SJSA1 (cell line): Measurements from ENCODE around the gene HOXA9. TPM values are rescaled to one million over a fixed set of nuclear protein-coding genes. Genes with fewer than 3 reads are reported as not detected.
A peak's percentile ranks its signal among the peaks of the same experiment; 100 is the strongest.

Experiments
- DNase-seq, 2 experiments: peaks; one replicate each; pipeline ENCODE4 v3.0.0-alpha.2; 2015 to 2020; ENCODE audit warnings: low spot score in 2 of 2, low read depth in 1 of 2
- H3K27ac ChIP-seq: fragments of 250-450 bp; sonication (Bioruptor Pico); 2 replicates; pipeline ENCODE4 v1.5.1; 2020; ENCODE audit warnings: mild to moderate bottlenecking, moderate library complexity
- H3K27me3 ChIP-seq: fragments of 250-450 bp; sonication (Bioruptor Pico); replicated peaks from 2 replicates; pipeline ENCODE4 v1.5.1; 2020; ENCODE audit warnings: mild to moderate bottlenecking, moderate library complexity
- H3K36me3 ChIP-seq: fragments of 250-450 bp; sonication (Bioruptor Pico); 2 replicates; pipeline ENCODE4 v1.5.1; 2020; ENCODE audit warnings: mild to moderate bottlenecking
- H3K4me1 ChIP-seq: fragments of 250-450 bp; sonication (Bioruptor Pico); replicated peaks from 2 replicates; pipeline ENCODE4 v1.6.1; 2021; ENCODE audit warnings: mild to moderate bottlenecking
- H3K4me3 ChIP-seq: fragments of 250-450 bp; sonication (Bioruptor Pico); 2 replicates; pipeline ENCODE4 v1.5.1; 2020; ENCODE audit warnings: mild to moderate bottlenecking
- H3K9me3 ChIP-seq: fragments of 250-450 bp; sonication (Bioruptor Pico); replicated peaks from 2 replicates; pipeline ENCODE4 v1.5.1; 2020; ENCODE audit warnings: mild to moderate bottlenecking
- total RNA-seq: library from RNA; depleted of rRNA; stranded (reverse); fragments of >200 nt; shearing (Covaris generic); gene quantifications from 2 replicates; pipeline ENCODE4 v1.2.3, GENCODE V29; 2014

Gene HOXA9
- total RNA-seq, 1 experiment from 2014 or later, result 16.3 TPM

DNA sequence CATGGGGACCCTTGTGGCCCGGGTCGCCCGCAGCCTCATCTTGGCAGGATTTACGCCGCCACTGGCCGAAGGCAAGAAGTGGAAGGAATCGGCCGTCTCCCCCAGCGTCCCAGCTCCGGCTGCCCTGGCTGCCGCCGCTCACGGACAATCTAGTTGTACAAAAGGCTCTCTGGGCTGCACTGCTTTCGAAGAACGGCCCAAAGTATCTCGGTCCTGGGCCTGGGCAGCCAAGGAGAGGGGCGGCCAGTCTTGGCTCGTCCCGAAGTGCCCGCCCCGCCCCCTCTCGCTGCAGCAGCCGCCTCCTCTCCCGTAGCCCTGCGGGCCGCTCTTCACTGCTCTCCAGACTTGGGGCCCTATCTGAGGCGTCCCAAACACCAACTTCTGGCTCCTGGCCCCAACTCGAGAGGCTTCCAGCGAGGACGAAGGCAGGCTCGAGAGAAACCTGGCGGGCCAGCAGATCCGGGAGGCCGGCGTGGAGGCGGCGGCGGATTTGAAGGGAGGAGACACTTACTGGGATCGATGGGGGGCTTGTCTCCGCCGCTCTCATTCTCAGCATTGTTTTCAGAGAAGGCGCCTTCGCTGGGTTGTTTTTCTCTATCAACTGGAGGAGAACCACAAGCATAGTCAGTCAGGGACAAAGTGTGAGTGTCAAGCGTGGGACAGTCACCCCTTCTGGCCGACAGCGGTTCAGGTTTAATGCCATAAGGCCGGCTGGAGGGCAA, 809 bp downstream of the HOXA9 start:
- H3K4me1 ChIP-seq, result peaks cover 65% of the 10 kb centered on the region
- no peaks in the 10 kb centered on the region for H3K9me3 ChIP-seq
- H3K27me3 ChIP-seq, result no peaks in the 10 kb centered on the region
- H3K4me3 ChIP-seq, result peak overlapping the region; percentile 57
- DNase-seq, result peak in 1 of 2 experiments; percentile 71
- H3K27ac ChIP-seq, result peak overlapping the region; percentile 93
- peaks cover 40% of the 10 kb centered on the region for H3K36me3 ChIP-seq

DNA sequence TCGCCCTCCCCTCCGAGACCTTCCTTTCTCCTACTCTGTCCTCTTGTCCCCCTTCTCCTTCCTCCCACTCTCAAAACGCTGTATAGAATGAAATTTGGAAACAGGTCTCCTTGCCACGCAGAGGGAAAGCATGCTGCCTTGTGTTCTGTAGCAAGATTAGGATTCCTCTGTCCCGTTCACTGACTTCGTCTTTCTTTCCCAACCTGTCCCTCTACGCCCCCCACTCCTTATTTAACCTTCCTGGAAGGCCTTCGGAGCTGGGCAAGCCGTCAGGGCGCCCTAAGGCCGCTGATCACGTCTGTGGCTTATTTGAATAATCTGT, 1.3 kb downstream of the HOXA9 start:
- no peaks in the 10 kb centered on the region for H3K27me3 ChIP-seq
- no peaks in the 10 kb centered on the region for H3K9me3 ChIP-seq
- H3K36me3 ChIP-seq, result peaks cover 35% of the 10 kb centered on the region
- peak overlapping the region; percentile 57 for H3K4me3 ChIP-seq
- no peak overlapping the region for H3K27ac ChIP-seq
- H3K4me1 ChIP-seq, result peaks cover 61% of the 10 kb centered on the region
- DNase-seq, result no peak

DNA sequence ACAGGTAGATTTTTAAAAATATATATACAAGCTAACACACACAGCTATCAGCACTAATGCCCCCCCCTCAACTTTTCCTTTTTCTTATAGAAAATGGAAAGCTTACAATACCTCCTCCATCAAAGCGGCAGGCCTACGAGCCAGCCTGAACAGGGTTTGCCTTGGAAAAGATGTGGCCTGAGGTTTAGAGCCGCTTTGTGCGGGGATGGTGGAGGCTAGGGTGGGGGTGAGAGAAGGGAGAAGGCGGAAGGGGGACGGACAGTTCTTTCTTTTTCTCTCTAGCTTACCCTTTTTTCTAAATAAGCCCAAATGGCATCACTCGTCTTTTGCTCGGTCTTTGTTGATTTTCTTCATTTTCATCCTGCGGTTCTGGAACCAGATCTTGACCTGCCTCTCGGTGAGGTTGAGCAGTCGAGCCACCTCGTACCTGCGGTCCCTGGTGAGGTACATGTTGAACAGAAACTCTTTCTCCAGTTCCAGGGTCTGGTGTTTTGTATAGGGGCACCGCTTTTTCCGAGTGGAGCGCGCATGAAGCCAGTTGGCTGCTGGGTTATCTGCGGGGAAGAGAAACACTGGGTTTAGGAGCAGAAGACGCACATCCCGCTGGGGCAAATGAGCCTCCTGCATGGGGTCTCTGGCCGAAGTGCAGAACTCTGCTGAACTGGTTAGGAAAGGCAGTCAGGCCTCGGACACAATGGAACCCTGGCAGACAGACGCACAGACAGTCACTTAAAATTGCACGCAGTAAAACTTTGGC, 1.9 kb downstream of the HOXA9 start:
- peak in 1 of 2 experiments; percentile 11 for DNase-seq
- H3K36me3 ChIP-seq, result peaks cover 31% of the 10 kb centered on the region
- peaks cover 57% of the 10 kb centered on the region for H3K4me1 ChIP-seq
- H3K27ac ChIP-seq, result no peak overlapping the region
- H3K9me3 ChIP-seq, result no peaks in the 10 kb centered on the region
- no peaks in the 10 kb centered on the region for H3K27me3 ChIP-seq
- peak overlapping the region; percentile 57 for H3K4me3 ChIP-seq

DNA sequence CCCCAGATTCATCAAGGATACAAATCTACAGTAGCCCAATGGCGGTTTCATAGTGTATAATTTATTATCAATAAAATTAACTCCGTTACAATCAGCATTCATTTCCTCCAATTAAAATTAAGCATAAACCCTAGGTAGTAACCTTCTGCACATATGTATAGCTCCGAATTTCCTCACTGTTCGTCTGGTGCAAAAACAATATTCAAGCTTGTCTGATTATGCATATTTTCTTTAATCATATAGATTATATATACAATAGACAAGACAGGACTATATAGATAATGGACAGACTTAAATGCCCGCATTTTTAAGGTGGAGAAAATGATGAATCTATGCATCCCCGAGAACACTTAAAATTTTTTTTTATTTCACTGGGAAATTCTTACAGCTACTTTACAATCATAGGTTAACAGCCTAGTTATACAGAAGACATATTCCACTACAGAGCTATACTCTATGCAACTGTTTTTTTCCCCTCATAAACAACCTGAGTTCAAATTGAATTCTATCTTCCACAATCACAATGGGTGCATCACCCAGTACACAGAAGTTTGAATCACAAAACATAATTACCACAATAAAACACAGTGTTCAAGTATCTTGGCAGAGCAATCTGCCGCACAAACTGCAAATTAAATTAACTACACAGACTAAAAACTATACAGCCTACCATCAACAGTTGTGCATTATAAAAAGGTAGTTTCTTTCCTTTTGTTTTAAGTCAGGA, 2.6 kb downstream of the HOXA9 start:
- Histone ChIP-seq H3K4me3 (no peak overlapping the region; the same call in 1 of the 2 replicates), H3K27ac (no peak overlapping the region)
- no peak for DNase-seq

DNA sequence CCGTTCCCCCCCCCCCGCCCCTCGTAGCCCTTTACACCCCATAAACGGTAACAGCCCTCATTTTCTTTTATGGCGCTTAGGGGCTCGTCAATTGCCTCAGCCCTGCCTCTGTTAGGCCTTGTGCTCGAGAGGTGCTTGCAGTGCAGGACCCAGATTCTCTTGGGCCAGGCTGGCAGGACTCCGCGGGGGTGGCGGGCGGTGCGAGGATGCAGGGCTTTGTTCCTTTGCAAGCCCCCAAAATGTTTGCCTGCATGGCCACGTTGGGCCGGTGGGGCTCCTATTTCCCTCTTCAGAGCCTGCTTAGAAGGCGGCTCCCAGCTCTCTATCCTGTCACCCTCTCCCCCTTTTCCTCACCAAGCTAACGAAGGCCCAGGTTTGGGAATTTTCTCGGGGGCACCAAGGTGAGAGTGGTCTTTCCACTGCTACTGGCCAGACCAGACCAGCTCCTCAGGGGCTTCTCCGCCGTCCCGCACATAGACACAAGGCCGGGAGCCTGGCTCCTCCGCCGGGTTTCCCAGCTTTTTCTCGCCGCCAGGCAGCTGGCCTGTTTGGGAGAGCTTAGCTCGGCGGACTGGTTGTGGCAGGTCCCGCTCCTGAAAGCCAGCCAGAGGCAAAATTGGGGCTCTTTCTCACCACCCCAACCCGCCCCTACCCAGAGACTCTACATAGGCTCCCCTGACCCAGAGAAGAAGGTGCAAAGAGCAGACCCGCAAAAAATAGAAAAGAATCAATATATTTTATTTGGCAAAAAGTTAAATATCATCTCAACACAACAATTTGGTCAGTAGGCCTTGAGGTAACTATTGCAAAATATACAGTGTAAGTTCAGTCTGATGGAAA, 3.4 kb downstream of the HOXA9 start:
- Histone ChIP-seq H3K36me3 (peaks cover 28% of the 10 kb centered on the region), H3K27ac (no peak overlapping the region), H3K4me1 (peaks cover 45% of the 10 kb centered on the region), H3K9me3 (no peaks in the 10 kb centered on the region), H3K4me3 (no peak overlapping the region), H3K27me3 (no peaks in the 10 kb centered on the region)
- DNase-seq, result no peak

More for the DNA sequence above, 2.6 kb downstream of the HOXA9 start:
- H3K9me3 ChIP-seq, result no peaks in the 10 kb centered on the region
- peaks cover 50% of the 10 kb centered on the region for H3K4me1 ChIP-seq
- peaks cover 28% of the 10 kb centered on the region for H3K36me3 ChIP-seq
- H3K27me3 ChIP-seq, result no peaks in the 10 kb centered on the region

DNA sequence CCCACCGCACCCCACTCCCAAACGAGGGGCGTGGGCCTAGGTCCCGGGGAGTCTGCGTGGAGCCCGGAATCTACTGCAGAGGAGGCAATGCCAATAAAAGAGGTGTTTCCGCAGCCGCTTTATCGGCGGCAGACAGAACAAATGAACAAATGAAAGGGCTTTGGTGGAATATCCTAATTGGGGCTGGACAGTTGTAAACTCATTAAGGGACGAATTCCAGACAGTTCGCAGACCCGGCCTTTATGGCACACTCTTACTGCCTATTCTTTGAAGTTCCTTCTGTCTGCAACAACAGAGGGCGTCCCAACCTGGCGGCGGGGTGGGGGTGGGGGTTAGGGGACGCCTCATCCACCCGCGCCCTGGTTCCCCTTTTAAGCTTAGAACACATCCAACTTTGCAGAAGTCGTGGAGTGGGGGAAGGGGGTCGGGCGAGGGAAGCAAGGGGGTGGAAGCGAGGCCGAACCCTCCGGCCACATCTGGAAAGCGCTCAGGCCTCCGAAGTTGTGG, 4.1 kb downstream of the HOXA9 start:
- no peak for DNase-seq
- Histone ChIP-seq H3K4me3 (peak overlapping the region; percentile 38), H3K4me1 (peaks cover 38% of the 10 kb centered on the region), H3K9me3 (no peaks in the 10 kb centered on the region), H3K27me3 (no peaks in the 10 kb centered on the region), H3K36me3 (peaks cover 28% of the 10 kb centered on the region), H3K27ac (no peak overlapping the region)

DNA sequence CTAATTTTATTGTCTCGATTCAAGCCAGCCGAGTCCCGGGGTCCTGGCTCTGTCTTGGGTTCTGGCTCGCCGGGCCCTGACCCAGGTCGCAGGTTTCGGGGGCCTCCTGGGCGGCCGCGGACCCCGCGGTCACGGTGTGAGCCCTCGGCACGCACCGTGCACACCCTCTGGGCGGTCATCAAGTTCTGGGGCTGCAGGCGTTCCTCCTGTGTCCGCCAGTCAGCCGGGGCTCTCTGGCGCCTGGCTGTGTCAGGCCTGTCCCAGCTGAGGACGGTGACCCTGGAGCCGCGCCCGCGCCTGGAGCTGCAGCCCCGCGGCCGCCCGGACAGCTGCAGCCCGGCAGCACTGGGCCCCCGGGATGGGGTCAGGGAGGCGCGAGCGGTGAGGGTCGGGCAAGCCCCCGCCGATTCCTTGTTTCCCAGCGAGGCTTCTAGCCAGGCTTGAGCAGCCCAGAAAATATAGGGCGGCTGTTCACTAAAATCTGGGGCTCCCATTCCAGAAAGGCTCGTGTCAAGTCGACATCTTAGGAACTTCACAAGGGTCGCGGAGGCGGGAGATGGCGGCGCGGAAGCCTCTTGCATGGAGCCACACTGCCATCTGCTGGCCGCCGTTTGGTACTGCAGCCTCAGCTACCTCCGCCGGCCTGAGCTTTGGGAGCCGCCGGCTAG, 4.7 kb downstream of the HOXA9 start:
- Histone ChIP-seq H3K36me3 (peaks cover 28% of the 10 kb centered on the region), H3K9me3 (no peaks in the 10 kb centered on the region), H3K27ac (no peak overlapping the region), H3K27me3 (no peaks in the 10 kb centered on the region), H3K4me1 (peaks cover 33% of the 10 kb centered on the region), H3K4me3 (peak overlapping the region; percentile 38)
- DNase-seq, result peak; percentile 78 to 87

DNA sequence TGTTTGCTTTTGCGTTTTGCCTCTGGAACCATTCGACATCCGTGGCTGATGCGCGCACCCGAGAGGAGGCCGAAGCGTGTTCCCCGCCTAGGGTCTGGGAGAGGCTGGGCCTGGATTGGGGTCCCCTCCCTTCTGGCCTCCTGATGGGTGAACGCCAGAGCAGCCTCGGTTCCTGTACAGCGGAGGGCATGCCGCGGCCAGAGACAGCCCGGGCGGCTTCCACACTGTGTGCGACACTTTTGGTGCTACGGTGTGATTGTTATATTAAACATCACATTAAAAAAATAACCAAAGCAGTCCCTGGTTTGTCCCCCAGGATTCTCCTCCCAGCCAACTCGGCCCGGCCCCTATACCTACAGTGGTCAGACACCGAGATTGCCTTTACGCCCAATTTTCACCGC, 5.2 kb downstream of the HOXA9 start:
- Histone ChIP-seq H3K36me3 (peaks cover 28% of the 10 kb centered on the region), H3K4me3 (no peak overlapping the region), H3K27me3 (no peaks in the 10 kb centered on the region), H3K27ac (no peak overlapping the region), H3K4me1 (peaks cover 36% of the 10 kb centered on the region), H3K9me3 (no peaks in the 10 kb centered on the region)
- DNase-seq, result no peak

DNA sequence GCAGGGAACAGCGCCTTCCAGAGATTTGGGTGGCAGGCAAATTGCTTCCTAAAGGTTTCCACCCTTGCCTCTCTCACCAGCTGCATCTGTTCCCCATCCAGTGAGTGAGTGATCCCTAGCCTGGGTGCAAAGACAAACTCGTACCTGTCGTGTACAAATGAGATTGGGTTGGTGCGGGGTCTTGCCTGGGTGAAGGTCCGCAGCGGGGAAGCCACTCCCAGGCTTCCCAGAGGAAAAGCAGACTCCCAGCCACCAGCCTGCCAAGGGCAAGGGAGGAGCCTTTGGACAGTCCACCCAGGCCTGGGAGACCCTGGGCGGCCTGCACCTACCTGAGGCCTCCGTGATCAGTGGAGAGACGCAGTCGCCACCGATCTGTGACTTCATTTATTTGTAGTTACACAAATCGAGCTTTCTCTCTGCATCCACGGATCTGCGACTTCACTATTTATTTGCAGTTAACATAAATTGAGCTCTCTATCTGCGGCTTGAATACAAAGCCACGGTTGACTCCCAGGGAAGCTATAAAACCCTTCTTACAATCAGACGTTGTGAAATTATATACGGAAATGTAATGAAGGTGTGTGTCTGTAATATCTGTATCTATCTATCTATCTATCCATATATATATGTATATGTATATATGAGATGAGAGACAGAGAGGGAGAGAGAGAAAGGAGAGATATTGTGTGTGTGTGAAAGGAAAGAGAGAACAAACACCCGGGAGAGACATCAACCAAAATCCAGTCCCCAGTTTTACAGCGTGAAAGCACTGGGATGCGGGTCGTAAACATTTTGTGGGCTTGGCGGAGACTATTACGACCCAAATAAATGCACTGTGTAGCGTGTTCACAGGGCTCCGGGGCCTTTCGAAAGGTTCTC, 5.8 kb downstream of the HOXA9 start:
- peaks cover 24% of the 10 kb centered on the region for H3K36me3 ChIP-seq
- H3K9me3 ChIP-seq, result no peaks in the 10 kb centered on the region
- H3K27ac ChIP-seq, result no peak overlapping the region
- peaks cover 30% of the 10 kb centered on the region for H3K4me1 ChIP-seq
- no peaks in the 10 kb centered on the region for H3K27me3 ChIP-seq
- no peak overlapping the region for H3K4me3 ChIP-seq
- no peak for DNase-seq

DNA sequence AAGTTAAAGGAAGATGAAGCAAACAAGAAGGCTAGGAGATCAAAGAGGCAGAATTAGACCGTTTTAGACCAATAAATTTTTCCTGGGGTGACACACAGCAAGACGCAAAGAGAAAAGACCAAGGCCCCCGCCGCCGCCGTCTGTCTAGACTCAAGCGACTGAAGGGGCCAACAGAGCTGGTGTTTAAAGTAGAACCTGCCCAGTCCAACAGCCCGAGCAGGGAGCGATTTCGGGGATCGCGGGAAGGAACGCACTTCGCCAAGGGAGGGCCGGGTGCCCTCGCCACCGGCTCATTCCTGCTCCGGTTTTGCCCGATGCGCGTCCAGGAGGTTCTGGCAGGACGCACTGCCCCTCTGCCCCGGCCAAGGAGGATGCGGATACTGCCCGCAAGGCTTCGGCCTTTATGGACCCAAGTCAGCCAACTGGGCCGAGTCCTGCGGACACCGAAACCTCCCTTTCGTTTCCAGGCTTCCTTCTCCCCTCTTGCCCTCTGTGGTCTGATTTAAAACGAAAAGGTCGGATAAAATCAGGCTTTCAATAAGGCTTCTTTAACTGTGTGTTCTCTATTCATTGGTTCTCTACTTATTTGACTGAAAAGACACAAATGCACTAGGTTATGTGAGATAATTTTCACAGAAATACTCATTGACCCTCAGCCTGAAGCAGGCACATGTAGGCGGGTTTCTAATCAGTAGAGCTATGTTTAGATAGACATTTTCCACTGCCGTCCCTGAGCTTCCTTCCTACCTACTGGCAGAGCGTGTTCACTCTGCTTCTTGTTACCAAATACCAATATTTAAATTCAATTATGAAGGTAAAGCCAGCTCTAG, 6.7 kb downstream of the HOXA9 start:
- no peak overlapping the region for H3K27ac ChIP-seq
- no peaks in the 10 kb centered on the region; the same call in 1 of the 2 replicates for H3K27me3 ChIP-seq
- peaks cover 16% of the 10 kb centered on the region for H3K36me3 ChIP-seq
- H3K4me3 ChIP-seq, result no peak overlapping the region
- H3K4me1 ChIP-seq, result peaks cover 24% of the 10 kb centered on the region
- no peak for DNase-seq
- no peaks in the 10 kb centered on the region for H3K9me3 ChIP-seq

DNA sequence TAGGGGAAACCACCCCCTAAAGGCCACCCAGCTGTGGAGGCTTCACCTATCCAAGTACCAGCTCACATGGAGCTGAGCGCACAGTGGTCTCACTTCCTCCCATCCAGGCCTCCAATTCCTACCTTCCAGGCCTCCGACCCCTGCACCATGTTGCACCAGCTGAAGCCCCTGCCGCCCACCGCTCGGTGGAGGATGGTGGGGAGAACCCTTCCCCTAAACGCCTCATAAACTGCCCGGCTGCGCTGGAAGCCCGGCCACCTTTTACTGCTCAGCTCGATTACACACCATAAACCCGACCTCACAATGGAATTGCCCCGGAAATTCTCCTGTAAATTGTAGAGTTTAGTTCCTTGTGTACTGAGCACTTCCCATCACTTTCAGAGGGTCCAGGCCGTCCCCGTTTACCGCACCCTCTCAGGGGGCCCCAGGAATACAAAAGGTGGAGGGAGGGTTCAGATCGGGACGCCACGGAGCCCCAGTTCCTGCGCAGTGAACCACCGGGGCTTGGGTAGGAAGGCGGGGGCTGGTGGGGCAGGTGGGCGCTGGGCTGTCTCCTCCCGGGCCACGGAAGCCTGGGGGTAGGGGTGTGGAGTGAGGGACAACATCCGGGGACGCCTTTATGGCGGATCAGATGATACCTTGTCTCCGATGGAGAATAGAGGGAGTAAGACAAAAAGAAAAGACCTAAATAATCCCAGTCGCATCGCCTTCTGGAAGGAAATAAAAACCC, 7.5 kb downstream of the HOXA9 start:
- no peak for DNase-seq
- Histone ChIP-seq H3K27me3 (no peaks in the 10 kb centered on the region; the same call in 1 of the 2 replicates), H3K9me3 (no peaks in the 10 kb centered on the region)

More for the DNA sequence above, 7.5 kb downstream of the HOXA9 start:
- H3K4me3 ChIP-seq, result no peak overlapping the region
- peaks cover 8% of the 10 kb centered on the region for H3K36me3 ChIP-seq
- peaks cover 17% of the 10 kb centered on the region for H3K4me1 ChIP-seq
- H3K27ac ChIP-seq, result no peak overlapping the region
